ENCODE data around the gene KSR2.

Gene KSR2

GRCh38 chr12:117469883-117470483 lies 498.8 kb downstream of the KSR2 start:
- no peak for DNase-seq (ENCODE audit: low spot score)
- FAIRE-seq, result no peak

GRCh38 chr12:117468016-117468415 lies 500.8 kb downstream of the KSR2 start:
- FAIRE-seq (no peak), DNase-seq (ENCODE audit: low spot score) (no peak)

DNA sequence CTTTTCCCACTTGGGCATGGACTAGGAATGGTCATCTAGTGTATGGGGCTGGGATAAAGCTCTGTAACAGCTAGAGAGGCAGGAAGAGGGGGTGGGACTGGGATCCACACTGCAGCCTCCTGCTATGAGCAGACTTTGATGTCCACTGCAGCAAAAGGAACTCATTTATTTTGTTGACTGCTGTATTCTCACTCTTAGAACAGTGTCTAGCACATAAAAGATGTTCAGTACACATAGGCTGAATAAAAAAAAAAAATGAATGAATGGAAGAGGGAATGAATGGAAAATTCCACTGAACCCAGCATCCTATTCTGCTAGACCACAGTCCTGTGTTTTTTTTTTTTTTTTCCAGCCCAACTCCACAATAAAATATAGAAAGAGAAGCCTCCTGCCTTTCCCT lies 501.2 kb downstream of the KSR2 start:
- DNase-seq (ENCODE audit: low spot score) (no peak), FAIRE-seq (no peak)

GRCh38 chr12:117466677-117467362 lies 502.0 kb downstream of the KSR2 start:
- FAIRE-seq (no peak), DNase-seq (ENCODE audit: low spot score) (no peak)

DNA sequence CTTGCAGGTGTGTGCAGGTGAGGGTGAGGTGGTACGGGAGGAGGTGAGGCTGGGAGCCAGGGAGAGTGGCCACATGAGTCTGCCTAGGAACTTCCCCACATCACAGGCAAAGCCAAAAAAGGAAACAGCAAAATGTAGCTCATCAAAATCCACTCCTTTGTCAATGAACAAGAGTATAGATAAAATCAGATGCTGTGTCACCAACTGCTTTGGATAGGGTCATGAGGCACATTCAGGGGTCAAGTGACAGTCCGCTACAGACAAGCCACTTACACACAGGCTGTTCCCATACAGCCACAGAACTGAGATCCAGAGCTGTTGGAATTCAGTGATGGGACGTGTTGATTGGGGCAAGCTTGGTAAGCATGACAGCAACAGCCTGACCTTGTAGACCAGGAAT lies 507.1 kb downstream of the KSR2 start:
- FAIRE-seq, result no peak
- no peak for DNase-seq (ENCODE audit: low spot score)

DNA sequence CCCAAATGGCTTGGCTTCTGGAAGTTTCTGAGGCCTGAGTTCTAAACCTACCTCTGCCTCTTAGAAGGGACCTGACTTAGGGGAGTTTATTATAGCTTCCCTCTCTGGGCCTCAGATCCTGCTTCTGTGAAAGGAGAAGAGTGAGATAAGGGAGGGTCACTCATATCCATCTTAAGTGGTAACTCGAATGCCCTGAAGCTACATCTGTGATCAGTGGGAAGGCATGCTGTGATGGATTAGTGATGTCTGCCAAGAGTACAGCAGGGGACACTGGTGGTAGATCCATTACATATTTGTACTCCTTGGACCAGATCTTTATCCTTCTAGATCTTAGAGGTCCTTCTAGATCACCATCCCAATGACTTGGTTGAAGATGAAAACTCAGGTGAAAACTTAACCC lies 509.6 kb downstream of the KSR2 start:
- no peak for FAIRE-seq
- no peak for DNase-seq (ENCODE audit: low spot score)

DNA sequence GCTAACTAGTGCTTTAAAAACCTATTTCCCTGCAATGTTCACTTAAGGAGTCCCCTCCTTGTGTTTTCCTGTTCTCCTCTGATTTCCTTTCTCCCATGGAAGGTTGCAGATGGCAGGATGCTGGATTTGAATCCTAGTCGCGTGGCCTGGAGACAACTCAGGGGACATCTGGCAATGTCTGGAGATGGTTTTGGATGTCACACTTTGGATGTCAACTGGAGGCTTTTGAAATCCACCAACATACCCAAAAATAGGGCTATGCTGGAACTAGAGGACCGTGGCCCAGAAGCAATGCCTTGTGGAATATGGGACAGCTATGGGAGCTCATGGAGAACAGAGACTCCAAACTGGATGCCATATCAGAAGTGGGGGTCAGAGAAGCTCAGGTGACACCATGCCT lies 511.6 kb downstream of the KSR2 start:
- no peak for FAIRE-seq

GRCh38 chr12:117456076-117456475 lies 512.7 kb downstream of the KSR2 start:
- FAIRE-seq (no peak), DNase-seq (ENCODE audit: low spot score) (no peak)

More for the DNA sequence above, 511.6 kb downstream of the KSR2 start:
- no peak for DNase-seq (ENCODE audit: low spot score)

GRCh38 chr12:117453961-117454360 lies 514.8 kb downstream of the KSR2 start:
- no peak for FAIRE-seq
- DNase-seq (ENCODE audit: low spot score), result no peak

- DNase-seq (ENCODE audit: low spot score) (no peak), FAIRE-seq (no peak)
These were observed 516.7 kb downstream of the KSR2 start for GRCh38 chr12:117452112-117452511.

GRCh38 chr12:117450209-117450608 lies 518.6 kb downstream of the KSR2 start:
- no peak for FAIRE-seq

DNA sequence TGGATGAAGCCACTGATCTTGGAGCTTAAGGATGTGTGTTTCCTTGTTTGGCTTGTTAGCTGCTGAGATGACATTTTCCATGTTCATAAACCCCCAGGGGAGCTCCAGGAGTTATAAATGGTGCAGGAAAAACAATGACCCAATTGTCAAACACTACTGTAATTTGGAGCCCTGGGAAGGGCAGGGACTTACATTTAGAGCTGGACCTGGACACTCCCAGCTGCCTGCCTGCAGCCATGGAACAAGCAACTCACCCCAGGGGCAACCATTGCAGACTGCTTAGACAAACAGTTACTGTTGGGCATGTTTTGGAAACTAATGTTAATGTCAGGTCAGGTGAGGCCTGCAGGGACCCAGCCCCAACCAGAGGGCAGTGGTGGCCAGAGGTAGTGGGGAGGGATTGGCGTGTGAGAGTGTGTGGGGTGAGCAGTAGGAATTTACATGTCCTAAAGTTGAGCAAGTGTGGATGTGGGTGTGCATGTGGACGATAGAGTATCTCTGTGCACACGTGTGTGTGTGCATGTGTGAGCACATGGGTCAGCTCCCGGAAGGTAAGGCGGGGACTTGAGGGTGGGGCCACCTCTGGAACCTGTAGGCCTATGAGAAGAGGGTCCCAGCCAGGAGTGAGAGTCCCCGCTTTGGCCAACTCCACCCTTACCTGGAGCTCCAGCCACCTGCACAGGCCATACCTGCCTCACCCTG lies 521.0 kb downstream of the KSR2 start:
- DNase-seq (ENCODE audit: low spot score) (no peak), FAIRE-seq (no peak)

More at GRCh38 chr12:117450209-117450608, 518.6 kb downstream of the KSR2 start:
- DNase-seq (ENCODE audit: low spot score), result no peak

DNA sequence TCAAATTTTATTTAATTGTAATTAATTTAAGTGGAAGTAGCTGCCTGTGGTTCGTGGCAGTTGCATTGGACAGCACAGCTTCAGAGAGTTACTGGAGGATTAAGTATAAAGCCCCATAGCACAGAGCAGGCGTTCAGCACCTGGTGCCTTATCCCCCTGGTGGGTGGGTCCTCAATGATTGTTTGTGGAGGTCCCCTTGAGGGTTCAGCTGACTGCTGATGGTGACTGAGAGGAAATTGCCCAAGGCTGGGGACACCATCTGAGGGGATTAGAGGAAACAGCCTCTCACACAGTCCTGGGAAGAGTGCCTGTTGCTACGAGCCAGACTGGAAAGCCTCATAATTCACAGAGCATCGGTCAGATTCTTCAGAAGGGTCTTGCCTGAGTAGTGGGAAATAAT lies 524.0 kb downstream of the KSR2 start:
- no peak for DNase-seq (ENCODE audit: low spot score)

GRCh38 chr12:117441751-117442150 lies 527.0 kb downstream of the KSR2 start:
- FAIRE-seq (no peak), DNase-seq (ENCODE audit: low spot score) (peak; percentile 4)

More for the DNA sequence above, 524.0 kb downstream of the KSR2 start:
- FAIRE-seq, result no peak

GRCh38 chr12:117440384-117440783 lies 528.4 kb downstream of the KSR2 start:
- FAIRE-seq (no peak), DNase-seq (ENCODE audit: low spot score) (no peak)

- no peak for DNase-seq (ENCODE audit: low spot score)
- no peak for FAIRE-seq
These were observed 529.2 kb downstream of the KSR2 start for GRCh38 chr12:117439531-117440001.

- no peak for DNase-seq (ENCODE audit: low spot score)
- no peak for FAIRE-seq
These were observed 530.0 kb downstream of the KSR2 start for GRCh38 chr12:117438809-117439208.

- FAIRE-seq (no peak), DNase-seq (ENCODE audit: low spot score) (no peak)
These were observed 531.1 kb downstream of the KSR2 start for GRCh38 chr12:117437516-117438255.

DNA sequence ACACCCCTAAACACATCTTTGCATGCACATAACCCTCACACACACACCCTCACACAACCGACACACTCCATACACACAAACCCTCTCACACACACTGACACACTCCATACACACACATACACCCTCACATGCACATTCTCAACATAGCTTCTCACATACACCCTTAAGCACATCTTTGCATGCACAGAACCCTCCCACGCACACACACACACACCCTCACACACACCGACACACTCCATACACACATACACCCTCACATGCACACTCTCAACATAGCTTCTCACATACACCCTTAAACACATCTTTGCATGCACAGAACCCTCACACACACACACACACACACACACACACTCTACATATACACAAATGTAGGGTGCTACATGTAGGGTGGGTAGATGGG lies 534.9 kb downstream of the KSR2 start:
- FAIRE-seq, result no peak
- no peak for DNase-seq (ENCODE audit: low spot score)

GRCh38 chr12:117430246-117430645 lies 538.5 kb downstream of the KSR2 start:
- DNase-seq (ENCODE audit: low spot score) (no peak), FAIRE-seq (no peak)

- FAIRE-seq, result no peak
- no peak for DNase-seq (ENCODE audit: low spot score)
These were observed 541.6 kb downstream of the KSR2 start for GRCh38 chr12:117427211-117427610.

DNA sequence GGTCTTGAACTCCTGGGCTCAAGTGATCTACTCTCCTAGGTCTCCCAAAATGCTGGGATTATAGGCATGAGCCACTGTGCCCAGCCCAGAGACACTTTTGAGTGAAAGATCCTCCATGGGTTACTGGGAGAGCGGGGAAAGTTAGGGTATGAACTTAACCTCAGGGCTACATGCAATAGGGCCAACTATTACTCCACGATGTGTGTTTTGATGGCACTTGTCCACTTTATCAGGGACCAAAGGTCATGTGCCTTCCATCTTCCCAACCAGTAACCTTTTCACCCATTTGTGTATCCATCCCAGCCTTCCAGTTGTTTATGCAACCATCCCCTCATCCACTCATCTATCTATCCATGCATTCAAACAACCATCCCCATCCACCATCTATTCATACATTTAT lies 546.8 kb downstream of the KSR2 start:
- no peak for DNase-seq (ENCODE audit: low spot score)
- no peak for FAIRE-seq
